ENCODE measurements around the gene DPM2. TPM values are rescaled to one million over a fixed set of nuclear protein-coding genes. Genes with fewer than 3 reads are reported as not detected.
A peak's percentile ranks its signal among the peaks of the same experiment; 100 is the strongest.

The DPM2 gene
- total RNA-seq, 1 donor from 2014 or later: 29.2 TPM

GRCh38 chr9:127887792-127888191, 49.9 kb downstream of the DPM2 start:
- Mint-ChIP-seq H3K27ac (ENCODE audit: unreplicated experiment) (no peak overlapping the region), H3K4me3 (ENCODE audit: unreplicated experiment) (no peak overlapping the region), H3K9me3 (ENCODE audit: unreplicated experiment) (no peaks in the 10 kb centered on the region), H3K27me3 (ENCODE audit: unreplicated experiment) (no peaks in the 10 kb centered on the region), H3K4me1 (ENCODE audit: unreplicated experiment) (peaks cover 24% of the 10 kb centered on the region), H3K36me3 (ENCODE audit: unreplicated experiment) (peaks cover 32% of the 10 kb centered on the region)
- TF ChIP-seq, protein P1, sequence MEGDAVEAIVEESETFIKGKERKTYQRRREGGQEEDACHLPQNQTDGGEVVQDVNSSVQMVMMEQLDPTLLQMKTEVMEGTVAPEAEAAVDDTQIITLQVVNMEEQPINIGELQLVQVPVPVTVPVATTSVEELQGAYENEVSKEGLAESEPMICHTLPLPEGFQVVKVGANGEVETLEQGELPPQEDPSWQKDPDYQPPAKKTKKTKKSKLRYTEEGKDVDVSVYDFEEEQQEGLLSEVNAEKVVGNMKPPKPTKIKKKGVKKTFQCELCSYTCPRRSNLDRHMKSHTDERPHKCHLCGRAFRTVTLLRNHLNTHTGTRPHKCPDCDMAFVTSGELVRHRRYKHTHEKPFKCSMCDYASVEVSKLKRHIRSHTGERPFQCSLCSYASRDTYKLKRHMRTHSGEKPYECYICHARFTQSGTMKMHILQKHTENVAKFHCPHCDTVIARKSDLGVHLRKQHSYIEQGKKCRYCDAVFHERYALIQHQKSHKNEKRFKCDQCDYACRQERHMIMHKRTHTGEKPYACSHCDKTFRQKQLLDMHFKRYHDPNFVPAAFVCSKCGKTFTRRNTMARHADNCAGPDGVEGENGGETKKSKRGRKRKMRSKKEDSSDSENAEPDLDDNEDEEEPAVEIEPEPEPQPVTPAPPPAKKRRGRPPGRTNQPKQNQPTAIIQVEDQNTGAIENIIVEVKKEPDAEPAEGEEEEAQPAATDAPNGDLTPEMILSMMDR (IDR thresholded peaks at IDR 0.05): peak; percentile 13
- no peak for DNase-seq (ENCODE audit: extremely low spot score, unreplicated experiment)

DNA sequence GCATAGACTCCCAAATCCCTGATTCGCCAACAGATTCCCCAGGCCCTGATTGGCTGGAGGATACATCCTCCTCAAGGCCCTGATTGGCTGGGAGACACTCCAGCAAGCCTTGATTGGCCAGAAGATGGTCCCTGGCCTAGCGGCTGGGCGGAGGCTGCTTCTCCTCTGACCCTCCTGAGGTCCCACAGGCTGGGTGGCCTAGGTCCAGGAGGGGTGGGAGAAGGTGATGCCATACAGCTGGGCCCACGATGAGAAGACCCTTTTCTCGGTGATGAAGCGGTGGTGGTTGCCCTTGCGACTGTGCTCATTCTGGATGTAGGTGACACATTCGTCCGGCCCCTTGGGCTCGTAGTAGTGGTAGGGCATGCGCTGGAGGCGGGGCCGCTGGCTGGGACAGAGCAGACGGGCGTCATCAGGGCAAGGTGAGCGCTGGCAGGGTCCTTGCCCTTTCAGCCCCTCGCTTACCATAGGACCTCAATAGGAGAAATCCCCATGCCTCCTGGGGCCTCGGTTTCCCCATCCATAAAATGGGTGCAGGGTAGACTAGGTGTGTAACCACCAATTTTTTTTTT, 51.2 kb downstream of the DPM2 start:
- no peaks in the 10 kb centered on the region for H3K27me3 Mint-ChIP-seq (ENCODE audit: unreplicated experiment)
- peaks cover 30% of the 10 kb centered on the region for H3K4me1 Mint-ChIP-seq (ENCODE audit: unreplicated experiment)
- peak overlapping the region; percentile 31 for H3K27ac Mint-ChIP-seq (ENCODE audit: unreplicated experiment)
- H3K9me3 Mint-ChIP-seq (ENCODE audit: unreplicated experiment): no peaks in the 10 kb centered on the region
- TF ChIP-seq, protein P1 (IDR thresholded peaks at IDR 0.05): no peak
- no peak for DNase-seq (ENCODE audit: extremely low spot score, unreplicated experiment)
- H3K4me3 Mint-ChIP-seq (ENCODE audit: unreplicated experiment): no peak overlapping the region
- peaks cover 27% of the 10 kb centered on the region for H3K36me3 Mint-ChIP-seq (ENCODE audit: unreplicated experiment)

GRCh38 chr9:127885508-127886281, 52.0 kb downstream of the DPM2 start:
- Mint-ChIP-seq H3K27ac (ENCODE audit: unreplicated experiment) (peak overlapping the region; percentile 78), H3K36me3 (ENCODE audit: unreplicated experiment) (peaks cover 22% of the 10 kb centered on the region), H3K27me3 (ENCODE audit: unreplicated experiment) (no peaks in the 10 kb centered on the region), H3K9me3 (ENCODE audit: unreplicated experiment) (no peaks in the 10 kb centered on the region), H3K4me3 (ENCODE audit: unreplicated experiment) (no peak overlapping the region), H3K4me1 (ENCODE audit: unreplicated experiment) (peaks cover 30% of the 10 kb centered on the region)
- DNase-seq (ENCODE audit: extremely low spot score, unreplicated experiment): no peak
- TF ChIP-seq, protein P1 (IDR thresholded peaks at IDR 0.05): no peak

Other genes starting within 250 kb of the DPM2 start
- gene CFAP157, start 230.9 kb downstream of the DPM2 start, total RNA-seq: 0.24 TPM in 1 of 2 replicates, not detected in the other
- gene PTRH1, start 222.2 kb downstream of the DPM2 start, total RNA-seq: 10.6 and 10.7 TPM in 2 replicates
- gene TTC16, start 221.8 kb downstream of the DPM2 start, total RNA-seq: not detected in 2 replicates
- 9.3 and 11.5 TPM in 2 replicates for gene TOR2A, start 202.6 kb downstream of the DPM2 start, total RNA-seq
- gene SH2D3C, start 159.2 kb downstream of the DPM2 start, total RNA-seq: 19.3 and 20.4 TPM in 2 replicates
- 78.0 and 78.5 TPM in 2 replicates for gene CDK9, start 151.8 kb downstream of the DPM2 start, total RNA-seq
- 58.7 and 65.1 TPM in 2 replicates for gene FPGS, start 135.0 kb downstream of the DPM2 start, total RNA-seq
- gene ENG, start 83.2 kb downstream of the DPM2 start, total RNA-seq: 140 and 143 TPM in 2 replicates
- gene AK1, start 60.2 kb downstream of the DPM2 start, total RNA-seq: 57.6 and 65.8 TPM in 2 replicates
- gene ST6GALNAC6, start 38.3 kb downstream of the DPM2 start, total RNA-seq: 73.4 and 77.0 TPM in 2 replicates
- gene ST6GALNAC4, start 20.8 kb downstream of the DPM2 start, total RNA-seq: 21.4 and 25.1 TPM in 2 replicates
- gene PIP5KL1, start 7.1 kb downstream of the DPM2 start, total RNA-seq: 2.6 and 2.9 TPM in 2 replicates
- gene EEIG1, start 43.1 kb upstream of the DPM2 start, total RNA-seq: 39.4 and 41.4 TPM in 2 replicates
- gene NAIF1, start 129.5 kb upstream of the DPM2 start, total RNA-seq: 8.4 and 8.8 TPM in 2 replicates
- 15.6 and 18.0 TPM in 2 replicates for gene SLC25A25, start 130.4 kb upstream of the DPM2 start, total RNA-seq
- gene PTGES2, start 189.9 kb upstream of the DPM2 start, total RNA-seq: 79.2 and 80.3 TPM in 2 replicates
- gene LCN2, start 211.6 kb upstream of the DPM2 start, total RNA-seq: not detected in 2 replicates
- gene BBLN, start 222.4 kb upstream of the DPM2 start, total RNA-seq: 93.3 and 93.9 TPM in 2 replicates